ENCODE data around the gene MN1. TPM values are rescaled to one million over a fixed set of nuclear protein-coding genes. Genes with fewer than 3 reads are reported as not detected.

The MN1 gene
- total and polyA plus RNA-seq, 2 donors (not counting 1 experiment from before 2014, with no cell fraction given): 2.8 to 7.4 TPM

DNA sequence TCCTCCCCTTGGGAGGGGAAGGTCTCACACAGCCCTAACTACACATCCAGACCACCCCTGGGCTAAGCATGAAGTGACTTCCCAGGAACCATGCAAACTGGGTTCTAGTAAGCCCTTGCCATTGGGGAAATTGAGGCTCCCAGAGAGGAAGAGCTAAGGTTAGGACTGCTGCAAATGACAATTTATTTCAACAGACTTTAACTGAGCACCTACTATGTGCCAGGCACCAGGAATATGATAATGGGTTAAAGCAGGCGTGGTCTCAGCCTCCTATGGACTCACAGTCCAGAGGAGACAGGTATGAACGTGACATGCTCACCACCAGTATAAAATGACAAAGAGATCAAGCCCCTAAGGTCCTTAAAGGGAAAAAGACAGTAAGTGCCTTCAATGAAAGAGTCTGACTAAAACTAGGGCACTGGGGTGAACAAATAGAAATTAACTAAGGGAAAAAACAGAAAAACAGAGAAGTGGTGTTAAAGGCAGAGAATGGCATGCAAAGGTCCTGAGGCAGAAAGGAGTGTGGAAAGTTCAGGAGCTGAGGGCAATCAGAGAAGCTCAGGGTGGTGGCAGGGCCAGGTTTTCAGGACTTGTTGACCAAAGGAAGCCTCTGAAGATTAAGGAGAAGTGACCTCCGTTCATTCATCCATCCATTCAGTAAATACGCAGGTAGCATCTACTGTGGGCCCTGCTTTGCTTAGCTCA is 14.4 kb upstream of the MN1 start:
- Histone ChIP-seq H3K27ac (ENCODE audit: insufficient read depth, low read length) (no peak overlapping the region), H3K9me3 (ENCODE audit: control insufficient read depth, insufficient read depth, low read depth, low read length) (no peaks in the 10 kb centered on the region), H3K36me3 (ENCODE audit: control insufficient read depth, insufficient read depth, low read length) (no peaks in the 10 kb centered on the region), H2AFZ (ENCODE audit: low read length) (no peak overlapping the region), H3K27me3 (ENCODE audit: control insufficient read depth, insufficient read depth, low read length) (no peaks in the 10 kb centered on the region), H3K4me1 (ENCODE audit: control insufficient read depth, extremely low read depth, insufficient read depth, low read length) (peaks cover 3% of the 10 kb centered on the region), H4K20me1 (ENCODE audit: control insufficient read depth, extremely low read depth, insufficient read depth, low read length) (no peaks in the 10 kb centered on the region), H3K4me3 (replicated peaks in 1 of 4; ENCODE audit: control extremely low read depth in 1 of 4, insufficient read depth in 1 of 4, low read depth in 3 of 4, low read length in 4 of 4) (no peak overlapping the region), H3K4me2 (ENCODE audit: extremely low read depth, insufficient read depth, low read length) (no peak overlapping the region), H3K79me2 (ENCODE audit: control insufficient read depth, insufficient read depth, low read length) (no peaks in the 10 kb centered on the region), H3K9ac (ENCODE audit: insufficient read depth, low read length) (no peak overlapping the region)
- no peak for TF ChIP-seq EZH2 (IDR thresholded peaks at IDR 0.05; ENCODE audit: low read length, missing control alignments)
- TF ChIP-seq, protein P1, sequence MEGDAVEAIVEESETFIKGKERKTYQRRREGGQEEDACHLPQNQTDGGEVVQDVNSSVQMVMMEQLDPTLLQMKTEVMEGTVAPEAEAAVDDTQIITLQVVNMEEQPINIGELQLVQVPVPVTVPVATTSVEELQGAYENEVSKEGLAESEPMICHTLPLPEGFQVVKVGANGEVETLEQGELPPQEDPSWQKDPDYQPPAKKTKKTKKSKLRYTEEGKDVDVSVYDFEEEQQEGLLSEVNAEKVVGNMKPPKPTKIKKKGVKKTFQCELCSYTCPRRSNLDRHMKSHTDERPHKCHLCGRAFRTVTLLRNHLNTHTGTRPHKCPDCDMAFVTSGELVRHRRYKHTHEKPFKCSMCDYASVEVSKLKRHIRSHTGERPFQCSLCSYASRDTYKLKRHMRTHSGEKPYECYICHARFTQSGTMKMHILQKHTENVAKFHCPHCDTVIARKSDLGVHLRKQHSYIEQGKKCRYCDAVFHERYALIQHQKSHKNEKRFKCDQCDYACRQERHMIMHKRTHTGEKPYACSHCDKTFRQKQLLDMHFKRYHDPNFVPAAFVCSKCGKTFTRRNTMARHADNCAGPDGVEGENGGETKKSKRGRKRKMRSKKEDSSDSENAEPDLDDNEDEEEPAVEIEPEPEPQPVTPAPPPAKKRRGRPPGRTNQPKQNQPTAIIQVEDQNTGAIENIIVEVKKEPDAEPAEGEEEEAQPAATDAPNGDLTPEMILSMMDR (conservative IDR thresholded peaks at IDR 0.05 in 1 of 2, IDR thresholded peaks at IDR 0.05 in 1 of 2; ENCODE audit: low read depth in 1 of 2, low read length in 2 of 2): no peak
- DNase-seq (ENCODE audit: low read depth in 2 of 2): no peak

DNA sequence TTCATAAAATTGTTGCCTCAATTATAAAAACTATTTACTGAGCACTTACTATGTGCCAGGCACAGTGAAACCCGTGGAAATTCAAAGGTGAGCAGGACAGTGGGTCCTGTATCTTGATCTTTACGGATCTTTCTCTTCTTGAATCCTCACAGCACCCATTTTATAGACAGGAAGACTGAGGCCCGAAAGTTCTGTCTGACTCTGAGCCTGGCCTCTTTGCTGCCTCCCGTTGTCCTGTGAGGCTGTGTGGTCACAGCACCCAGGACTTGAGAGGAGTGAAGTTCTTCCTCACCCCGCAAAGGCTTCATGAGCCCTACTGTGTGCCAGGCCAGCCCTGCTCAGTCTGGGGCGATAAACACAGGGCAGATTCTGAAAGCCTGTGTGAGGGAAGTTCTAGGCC is 13.4 kb upstream of the MN1 start:
- Histone ChIP-seq H3K36me3 (ENCODE audit: control insufficient read depth, insufficient read depth, low read length) (no peaks in the 10 kb centered on the region), H3K4me2 (ENCODE audit: extremely low read depth, insufficient read depth, low read length) (no peak overlapping the region), H3K9ac (ENCODE audit: insufficient read depth, low read length) (no peak overlapping the region), H3K79me2 (ENCODE audit: control insufficient read depth, insufficient read depth, low read length) (no peaks in the 10 kb centered on the region), H3K9me3 (ENCODE audit: control insufficient read depth, insufficient read depth, low read depth, low read length) (no peaks in the 10 kb centered on the region), H3K27ac (ENCODE audit: insufficient read depth, low read length) (no peak overlapping the region), H3K4me3 (replicated peaks in 1 of 4; ENCODE audit: control extremely low read depth in 1 of 4, insufficient read depth in 1 of 4, low read depth in 3 of 4, low read length in 4 of 4) (no peak overlapping the region), H4K20me1 (ENCODE audit: control insufficient read depth, extremely low read depth, insufficient read depth, low read length) (no peaks in the 10 kb centered on the region), H3K4me1 (ENCODE audit: control insufficient read depth, extremely low read depth, insufficient read depth, low read length) (peaks cover 10% of the 10 kb centered on the region), H2AFZ (ENCODE audit: low read length) (no peak overlapping the region), H3K27me3 (ENCODE audit: control insufficient read depth, insufficient read depth, low read length) (no peaks in the 10 kb centered on the region)
- no peak for DNase-seq (ENCODE audit: low read depth in 2 of 2)
- TF ChIP-seq, protein P1 (conservative IDR thresholded peaks at IDR 0.05 in 1 of 2, IDR thresholded peaks at IDR 0.05 in 1 of 2; ENCODE audit: low read depth in 1 of 2, low read length in 2 of 2): no peak
- TF ChIP-seq EZH2 (IDR thresholded peaks at IDR 0.05; ENCODE audit: low read length, missing control alignments): no peak

DNA sequence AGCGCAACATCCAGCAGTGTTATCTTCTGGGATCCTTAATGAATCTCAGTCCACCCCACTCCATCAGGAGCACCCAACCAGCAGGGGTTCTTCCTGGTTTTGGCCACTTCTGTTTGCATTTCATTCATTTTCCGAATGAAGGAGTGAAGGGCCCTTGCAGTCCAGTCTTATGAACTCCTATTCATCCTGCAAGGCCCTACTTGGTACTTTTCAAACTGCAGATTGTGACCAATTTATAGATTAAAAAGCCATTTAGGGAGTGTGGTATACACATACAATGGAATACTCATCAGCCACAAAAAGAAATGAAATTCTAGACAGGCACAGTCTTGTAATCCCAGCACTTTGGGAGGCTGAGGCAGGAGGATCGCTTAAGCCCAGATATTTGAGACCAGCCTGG is 10.2 kb upstream of the MN1 start:
- TF ChIP-seq, protein P1 (conservative IDR thresholded peaks at IDR 0.05 in 1 of 2, IDR thresholded peaks at IDR 0.05 in 1 of 2; ENCODE audit: low read depth in 1 of 2, low read length in 2 of 2): no peak
- TF ChIP-seq EZH2 (IDR thresholded peaks at IDR 0.05; ENCODE audit: low read length, missing control alignments): no peak
- H4K20me1 ChIP-seq (ENCODE audit: control insufficient read depth, extremely low read depth, insufficient read depth, low read length): no peaks in the 10 kb centered on the region

More for the DNA sequence above, 10.2 kb upstream of the MN1 start:
- Histone ChIP-seq H3K36me3 (ENCODE audit: control insufficient read depth, insufficient read depth, low read length) (no peaks in the 10 kb centered on the region), H3K27ac (ENCODE audit: insufficient read depth, low read length) (no peak overlapping the region), H2AFZ (ENCODE audit: low read length) (no peak overlapping the region), H3K9me3 (ENCODE audit: control insufficient read depth, insufficient read depth, low read depth, low read length) (no peaks in the 10 kb centered on the region), H3K27me3 (ENCODE audit: control insufficient read depth, insufficient read depth, low read length) (peaks cover 8% of the 10 kb centered on the region), H3K79me2 (ENCODE audit: control insufficient read depth, insufficient read depth, low read length) (no peaks in the 10 kb centered on the region), H3K9ac (ENCODE audit: insufficient read depth, low read length) (no peak overlapping the region), H3K4me3 (replicated peaks in 1 of 4; ENCODE audit: control extremely low read depth in 1 of 4, insufficient read depth in 1 of 4, low read depth in 3 of 4, low read length in 4 of 4) (no peak overlapping the region), H3K4me1 (ENCODE audit: control insufficient read depth, extremely low read depth, insufficient read depth, low read length) (peaks cover 10% of the 10 kb centered on the region), H3K4me2 (ENCODE audit: extremely low read depth, insufficient read depth, low read length) (no peak overlapping the region)
- no peak for DNase-seq (ENCODE audit: low read depth in 2 of 2)
